GM15510 (cell line): ENCODE measurements around the gene GIGYF2.

Experiments
- POLR2A ChIP-seq: IDR thresholded peaks from 3 replicates; pipeline ENCODE4 v1.6.1; 2011; ENCODE audit warnings: borderline replicate concordance; ENCODE audit not compliant: insufficient read length; ENCODE audit errors: extremely low read depth

Gene GIGYF2

GRCh38 chr2:232857158-232857563 lies 160.0 kb downstream of the GIGYF2 start:
- no peak for TF ChIP-seq POLR2A

GRCh38 chr2:232859385-232859916 lies 162.3 kb downstream of the GIGYF2 start:
- no peak for TF ChIP-seq POLR2A

- TF ChIP-seq POLR2A = no peak
These were observed 163.6 kb downstream of the GIGYF2 start for GRCh38 chr2:232860593-232861241.

GRCh38 chr2:232861353-232861752 lies 164.2 kb downstream of the GIGYF2 start:
- TF ChIP-seq POLR2A = no peak

- TF ChIP-seq POLR2A = no peak
These were observed 166.9 kb downstream of the GIGYF2 start for GRCh38 chr2:232863996-232864395.

- no peak for TF ChIP-seq POLR2A
These were observed 168.0 kb downstream of the GIGYF2 start for GRCh38 chr2:232865165-232865564.

- no peak for TF ChIP-seq POLR2A
These were observed 169.0 kb downstream of the GIGYF2 start for GRCh38 chr2:232866104-232866503.

- no peak for TF ChIP-seq POLR2A
These were observed 172.2 kb downstream of the GIGYF2 start for GRCh38 chr2:232869138-232870017.

- TF ChIP-seq POLR2A = no peak
These were observed 173.1 kb downstream of the GIGYF2 start, which contains the start of gene SNORC for GRCh38 chr2:232870018-232870765. Gene SNORC (plus strand): TSS chr2:232870264. CDS start chr2:232870342, 78 bp downstream.

GRCh38 chr2:232870766-232871371 lies 173.7 kb downstream of the GIGYF2 start:
- TF ChIP-seq POLR2A = no peak

GRCh38 chr2:232871418-232871834 lies 174.3 kb downstream of the GIGYF2 start:
- TF ChIP-seq POLR2A = no peak

GRCh38 chr2:232871835-232872736 lies 175.0 kb downstream of the GIGYF2 start:
- no peak for TF ChIP-seq POLR2A

GRCh38 chr2:232872826-232873225 lies 175.7 kb downstream of the GIGYF2 start:
- no peak for TF ChIP-seq POLR2A
